HFF-Myc (cell line): ENCODE measurements around the gene VPS39.

ENCODE experiments used
- DNase-seq: peaks from one replicate; pipeline ENCODE4 v3.0.0-alpha.2; 2011; ENCODE audit warnings: low read depth; ENCODE audit errors: extremely low read depth
- H3K4me3 ChIP-seq: replicated peaks from 2 replicates; pipeline ENCODE4 v1.5.1; 2011; ENCODE audit warnings: low read depth, mild to moderate bottlenecking, control low read depth, low read length
- CTCF ChIP-seq: IDR thresholded peaks from 2 replicates; pipeline ENCODE4 v1.5.1; 2012; ENCODE audit warnings: mild to moderate bottlenecking, low read depth, low read length, control low read depth; ENCODE audit errors: missing control alignments

The VPS39 gene

DNA sequence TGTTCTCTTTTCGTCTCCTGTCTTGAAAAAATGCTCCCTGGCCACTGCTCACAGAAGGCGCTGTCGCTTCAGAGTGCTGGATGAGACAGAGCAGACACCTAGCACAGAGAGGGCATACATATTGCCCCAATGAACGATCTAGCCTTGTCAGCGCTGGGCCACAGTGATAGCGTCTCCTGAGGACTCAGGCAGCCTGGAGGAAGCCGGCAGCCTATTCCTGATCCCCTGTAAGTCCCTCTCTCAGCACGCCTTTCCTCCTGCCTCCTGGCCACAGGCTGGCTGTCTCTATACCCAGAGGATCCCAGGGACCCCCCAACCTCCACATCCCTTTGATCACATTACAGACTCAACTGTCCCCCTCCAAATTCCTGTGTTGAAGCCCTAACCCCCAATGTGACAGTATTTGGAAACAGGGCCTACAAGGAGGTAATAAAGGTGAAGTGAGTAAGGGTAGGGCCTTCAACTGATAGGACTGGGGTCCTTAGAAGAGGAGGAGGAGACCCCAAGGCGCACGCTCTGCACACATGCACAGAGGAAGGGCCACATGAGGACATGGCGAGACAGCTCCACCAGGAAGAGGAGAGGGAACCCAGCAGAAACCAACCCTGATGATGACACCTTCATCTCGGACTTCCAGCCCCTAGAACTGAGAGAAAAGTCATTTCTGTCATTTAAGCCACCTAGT, 59.2 kb downstream of the VPS39 start:
- TF ChIP-seq CTCF = no peak

DNA sequence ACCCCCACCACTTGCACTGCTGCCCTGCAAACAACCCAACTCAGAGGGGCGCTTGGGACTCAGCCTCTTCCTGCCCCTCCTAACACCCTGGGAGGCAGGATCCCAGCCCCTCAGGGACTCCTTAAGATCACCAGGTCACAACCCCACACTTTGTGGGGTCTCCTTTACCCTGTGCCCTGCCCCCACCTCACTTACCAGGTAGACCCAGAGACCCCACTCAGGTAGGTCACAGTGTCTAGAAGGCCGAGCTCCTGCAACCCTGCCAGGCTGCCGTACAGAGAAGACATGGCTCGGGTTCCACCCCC, 60.7 kb downstream of the VPS39 start:
- H3K4me3 ChIP-seq = no peak overlapping the region
- no peak for DNase-seq
- no peak for TF ChIP-seq CTCF

More for the DNA sequence above, 59.2 kb downstream of the VPS39 start:
- no peak for DNase-seq
- no peak overlapping the region for H3K4me3 ChIP-seq

- H3K4me3 ChIP-seq = no peak overlapping the region
- no peak for DNase-seq
- TF ChIP-seq CTCF = no peak
Measured at GRCh38 chr15:42146551-42147430, 61.3 kb downstream of the VPS39 start.

DNA sequence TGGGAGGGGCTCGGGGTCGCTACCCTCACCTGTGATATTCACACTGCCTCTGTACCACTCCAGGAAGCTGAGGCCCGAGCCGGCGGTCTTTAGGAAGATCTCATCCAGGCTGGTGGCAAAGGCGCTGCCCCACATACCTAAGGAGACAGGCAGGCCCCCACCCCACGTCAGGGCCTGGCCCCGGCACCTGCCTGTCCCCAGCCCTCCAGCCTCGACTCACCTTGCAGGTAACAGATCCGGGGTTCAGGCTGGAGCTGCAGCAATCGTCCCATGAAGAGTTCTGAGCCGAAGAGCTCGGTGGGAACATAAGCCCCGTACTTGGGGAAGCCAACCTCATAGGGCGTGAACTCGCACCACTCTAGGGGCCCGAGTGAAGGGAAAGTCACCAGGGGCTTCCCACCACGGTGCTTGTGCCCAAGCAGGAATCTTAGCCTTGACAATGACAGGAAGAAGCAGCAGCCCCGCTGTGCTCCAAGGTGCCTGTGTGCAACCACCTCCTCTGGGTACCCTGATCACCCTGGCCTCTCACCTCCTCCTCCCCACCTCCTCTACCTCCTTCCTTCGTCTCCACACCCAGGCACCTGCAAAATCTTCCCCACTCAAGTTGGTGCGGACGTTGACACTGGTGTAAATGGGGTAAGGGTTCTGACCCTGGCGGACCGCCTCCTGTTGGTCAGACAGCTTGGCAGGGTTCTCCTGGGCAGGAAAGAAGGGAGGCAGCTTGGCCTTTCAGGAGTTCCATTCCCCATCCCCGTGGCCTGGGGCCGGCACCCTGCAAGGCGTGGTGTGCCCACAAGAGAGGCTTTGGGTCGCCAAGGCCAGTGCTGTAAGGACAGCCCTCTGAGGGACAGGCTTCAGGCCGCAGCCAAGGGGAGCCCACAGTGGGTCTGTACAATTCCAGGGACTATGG, 62.3 kb downstream of the VPS39 start:
- TF ChIP-seq CTCF = no peak
- H3K4me3 ChIP-seq = no peak overlapping the region
- DNase-seq = no peak

- TF ChIP-seq CTCF = no peak
- DNase-seq = no peak
- no peak overlapping the region for H3K4me3 ChIP-seq
Measured at GRCh38 chr15:42144841-42145375, 63.2 kb downstream of the VPS39 start.

GRCh38 chr15:42143866-42144625, 64.1 kb downstream of the VPS39 start:
- DNase-seq = no peak
- no peak overlapping the region for H3K4me3 ChIP-seq
- TF ChIP-seq CTCF = no peak
